GM12878 (cell line): ENCODE data around the gene BFSP1. TPM values are rescaled to one million over a fixed set of nuclear protein-coding genes. Genes with fewer than 3 reads are reported as not detected.
A peak's percentile ranks its signal among the peaks of the same experiment; 100 is the strongest.

Experiments
- ATAC-seq: fragments of 200-7000 bp; cut with Tn5 transposase; 3 replicates; pipeline ENCODE4 v1.9.1; 2020; ENCODE audit warnings: mild to moderate bottlenecking, moderate library complexity
- BruUV-seq: library from RNA; stranded (reverse); fragments of 400-500 nt; replicated peaks from 2 replicates; lab custom pipeline; 2021; lab: Mats Ljungman, UMichigan
- CTCF ChIA-PET: fragments of 300-600 bp; sonication (Branson Sonifier 250); formaldehyde crosslinking; extraction: SDS; loops from one replicate; lab custom pipeline; 2021; ENCODE audit warnings: inconsistent platforms; lab: Yijun Ruan, JAX
- POLR2A ChIA-PET: fragments of 350-600 bp; formaldehyde crosslinking; extraction: SDS; loops from one replicate; lab custom pipeline; 2021; ENCODE audit warnings: inconsistent platforms; lab: Charles Lee
- RAD21 ChIA-PET: fragments of 300-600 bp; sonication (Branson Sonifier 250); formaldehyde crosslinking; loops from one replicate; lab custom pipeline; 2023; ENCODE audit warnings: antibody characterized with exemption; ENCODE audit not compliant: unreplicated experiment; lab: Charles Lee
- SMC1A ChIA-PET: fragments of 300-600 bp; sonication (Branson Sonifier 250); formaldehyde crosslinking; loops from one replicate; lab custom pipeline; 2023; ENCODE audit not compliant: unreplicated experiment, uncharacterized antibody; lab: Charles Lee
- DNase-seq: peaks from one replicate; pipeline ENCODE4 v3.0.0-alpha.2; 2011; ENCODE audit warnings: low read depth, low spot score
- FAIRE-seq: peaks from 3 replicates; lab custom pipeline; 2011; peaks lifted over from hg19 to GRCh38; lab: Jason Lieb, UNC
- H2AFZ ChIP-seq: 2 replicates; pipeline ENCODE4 v1.6.0; 2011; ENCODE audit warnings: low read depth, low read length, control low read depth; ENCODE audit not compliant: control insufficient read depth
- H3K27ac ChIP-seq: 2 replicates; pipeline ENCODE4 v1.5.1; 2011; ENCODE audit warnings: control low read depth; ENCODE audit not compliant: control insufficient read depth, insufficient read depth
- H3K27me3 ChIP-seq, 2 experiments: replicated peaks in 1 of 2; 2 replicates each; pipeline versions ENCODE4 v1.6.0 to v1.6.1; 2011; ENCODE audit warnings: low read length in 1 of 2; ENCODE audit not compliant: control insufficient read depth in 2 of 2, insufficient read depth in 2 of 2
- H3K36me3 ChIP-seq, 2 experiments: 2 replicates each; pipeline ENCODE4 v1.5.1; 2011; ENCODE audit warnings: low read length in 1 of 2; ENCODE audit not compliant: control insufficient read depth in 2 of 2, insufficient read depth in 2 of 2
- H3K4me1 ChIP-seq: 2 replicates; pipeline ENCODE4 v1.6.1; 2011; ENCODE audit warnings: mild to moderate bottlenecking, low read length, moderate library complexity, mixed read lengths; ENCODE audit not compliant: control insufficient read depth, insufficient read depth
- H3K4me2 ChIP-seq: 2 replicates; pipeline ENCODE4 v1.6.0; 2011; ENCODE audit warnings: control low read depth; ENCODE audit not compliant: control insufficient read depth, insufficient read depth
- H3K4me3 ChIP-seq: fragments of 200-600 bp; sonication (generic); 2 replicates; pipeline ENCODE4 v1.5.1; 2016
- H3K79me2 ChIP-seq: 2 replicates; pipeline ENCODE4 v1.6.0; 2011; ENCODE audit warnings: low read length; ENCODE audit not compliant: control insufficient read depth, insufficient read depth
- H3K9ac ChIP-seq: 2 replicates; pipeline ENCODE4 v1.8.0; 2011; ENCODE audit warnings: low read length, control low read depth, mixed read lengths; ENCODE audit not compliant: control insufficient read depth, insufficient read depth
- H3K9me3 ChIP-seq: replicated peaks from 3 replicates; pipeline ENCODE4 v1.5.1; 2011; ENCODE audit warnings: mild to moderate bottlenecking, low read length; ENCODE audit not compliant: control insufficient read depth, insufficient read depth
- H4K20me1 ChIP-seq: 2 replicates; pipeline ENCODE4 v1.6.0; 2011; ENCODE audit not compliant: control insufficient read depth, insufficient read depth
- ATF3 ChIP-seq: IDR thresholded peaks from 2 replicates; pipeline ENCODE4 v1.6.1; 2011; ENCODE audit warnings: low read depth, mild to moderate bottlenecking, low read length, moderate library complexity, borderline replicate concordance; ENCODE audit errors: extremely low read depth
- NFXL1 ChIP-seq: fragments of 450-650 bp; IDR thresholded peaks from 2 replicates; pipeline ENCODE4 v1.6.1; 2017; ENCODE audit warnings: antibody characterized with exemption, mild to moderate bottlenecking, borderline replicate concordance
- NFYB ChIP-seq: IDR thresholded peaks from 2 replicates; pipeline ENCODE4 v1.6.1; 2011; ENCODE audit warnings: low read depth, mild to moderate bottlenecking, low read length, improper control_type of control experiment, moderate library complexity; ENCODE audit not compliant: insufficient read depth
- POU2F2 ChIP-seq: IDR thresholded peaks from 3 replicates; pipeline ENCODE4 v1.6.1; 2011; ENCODE audit warnings: low read depth, mild to moderate bottlenecking, low read length, borderline replicate concordance
- RUNX3 ChIP-seq: IDR thresholded peaks from 2 replicates; pipeline ENCODE4 v1.6.1; 2012; ENCODE audit warnings: low read length, inconsistent platforms
- SMAD1 ChIP-seq: fragments of 450-650 bp; IDR thresholded peaks from 2 replicates; pipeline ENCODE4 v1.6.1; 2018; ENCODE audit warnings: mild to moderate bottlenecking, low read depth; ENCODE audit not compliant: partially characterized antibody
- SMAD5 ChIP-seq: IDR thresholded peaks from 2 replicates; pipeline ENCODE4 v1.6.1; 2016; ENCODE audit warnings: antibody characterized with exemption, low read depth
- TBL1XR1 ChIP-seq: IDR thresholded peaks from 2 replicates; pipeline ENCODE4 v1.6.1; 2012; ENCODE audit warnings: low read depth, low read length, improper control_type of control experiment
- ZSCAN29 ChIP-seq: fragments of 450-650 bp; IDR thresholded peaks from 2 replicates; pipeline ENCODE4 v1.6.1; 2017; ENCODE audit warnings: mild to moderate bottlenecking, moderate library complexity
- WGBS: methylation state at CpG from one replicate; pipeline ENCODE4 v1.1.6; 2016; ENCODE audit warnings: low lambda C conversion rate; ENCODE audit not compliant: insufficient replicate concordance, insufficient coverage; ENCODE audit errors: missing lambda C conversion rate; 5-methylcytosine and 5-hydroxymethylcytosine counted together
- in situ Hi-C: fragments of 300-500 bp; cut with MboI; formaldehyde crosslinking; loops from 9 replicates; pipeline ENCODE4 v1.14.3; 2018; ENCODE audit warnings: mixed read lengths
- intact Hi-C: fragments of 100-400 bp; cut with micrococcal nuclease; formaldehyde crosslinking; loops from one replicate; pipeline ENCODE4 v1.14.2; 2022; ENCODE audit not compliant: unreplicated experiment
- polyA plus RNA-seq, 11 experiments: library from polyadenylated mRNA; depleted of rRNA in 4 of 11; unstranded in 6 of 11; stranded (reverse) in 5 of 11; fragments of >200 nt; fragmentation: Nextera tagmentation in 4 of 11; fragmentation: Illumina TruSeq in 1 of 11; extraction: Ambion mirVana in 4 of 11; extraction: Trizol in 1 of 11; gene quantifications; 1 replicate in 1 of 11; 2 replicates in 10 of 11; pipeline versions ENCODE4 v1.2.1 to v1.2.3, GENCODE V29; 2011 to 2016; ENCODE audit warnings: inconsistent platforms in 2 of 11, missing spikeins in 2 of 11, low read depth in 1 of 11
- total RNA-seq, 4 experiments: library from RNA; depleted of rRNA in 3 of 4; stranded (reverse); fragments of >200 nt in 3 of 4; fragmentation: Illumina TruSeq in 1 of 4; extraction: Trizol in 1 of 4; gene quantifications; 2 replicates each; pipeline versions ENCODE4 v1.2.1 to v1.2.3, GENCODE V29; 2013 to 2021
- TF ChIP-seq, protein P1 (sequence below): IDR thresholded peaks from 2 replicates; pipeline ENCODE4 v1.6.1; 2011; ENCODE audit warnings: borderline replicate concordance, low read depth, mild to moderate bottlenecking, moderate library complexity, mixed read lengths, low read length; ENCODE audit not compliant: insufficient read depth; ENCODE audit errors: extremely low read length
- TF ChIP-seq, protein P2 (sequence below): fragments of 450-650 bp; IDR thresholded peaks from 2 replicates; pipeline ENCODE4 v1.6.1; 2017; ENCODE audit warnings: mild to moderate bottlenecking
- TF ChIP-seq, protein P3 (sequence below): fragments of 450-650 bp; IDR thresholded peaks from 2 replicates; pipeline ENCODE4 v1.6.1; 2016; ENCODE audit warnings: mild to moderate bottlenecking, moderate library complexity, borderline replicate concordance

The BFSP1 gene
- total and polyA plus RNA-seq, 10 of the 15 experiments (the other 5 are each of a cell fraction or from before 2014, with no cell fraction given) = 0.06 to 0.22 (median 0.11) TPM; not detected in 3

DNA sequence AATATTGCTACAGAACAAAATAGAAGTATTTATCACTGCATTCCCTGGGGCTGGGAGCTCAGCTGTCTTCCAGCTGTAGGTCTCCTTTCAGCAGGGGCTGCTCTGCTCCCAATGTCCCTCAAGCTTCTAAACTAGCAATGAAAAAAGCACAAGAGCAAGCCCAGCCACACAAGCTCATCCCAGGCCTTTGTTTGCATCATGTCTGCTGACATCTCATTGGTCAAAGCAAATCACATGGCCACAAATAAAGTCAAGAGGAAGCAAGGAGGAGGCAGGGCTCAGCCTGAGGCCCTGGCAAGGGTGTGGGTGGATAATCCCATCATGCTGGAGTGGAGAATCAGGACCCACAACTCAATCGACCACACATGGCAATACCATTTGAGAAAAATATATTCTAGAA, 2.2 kb upstream of the BFSP1 start:
- FAIRE-seq (no peak), DNase-seq (no peak), ATAC-seq (peak; percentile 61)
- ChIA-PET SMC1A (interaction anchor here (0.7 kb wide), 2 partner anchors 85 to 420 kb away, joined by 3 read pairs; no protein-coding TSS in a partner anchor), CTCF (interaction anchor here (0.7 to 1.1 kb wide), 2 partner anchors 365 to 462 kb away, joined by 3 to 6 read pairs; no protein-coding TSS in a partner anchor), RAD21 (interaction anchor here (1.5 kb wide), 1 partner anchor 365 kb away, joined by 5 read pairs; no protein-coding TSS in a partner anchor), POLR2A (no interaction called here)
- H3K4me1 ChIP-seq = peaks cover 2% of the 10 kb centered on the region
- no peak overlapping the region for H3K9ac ChIP-seq
- no TSS peak for BruUV-seq
- H3K4me2 ChIP-seq = no peak overlapping the region
- WGBS = 0% methylated on average over 1 of the region's 1 CpG
- TF ChIP-seq ZSCAN29 (no peak), NFYB (peak; percentile 61; the same call in 1 of the 2 replicates), SMAD1 (no peak), TBL1XR1 (no peak), NFXL1 (no peak), ATF3 (peak; percentile 44; the same call in 1 of the 2 replicates), RUNX3 (no peak), SMAD5 (no peak), POU2F2 (no peak)
- TF ChIP-seq, protein P1, sequence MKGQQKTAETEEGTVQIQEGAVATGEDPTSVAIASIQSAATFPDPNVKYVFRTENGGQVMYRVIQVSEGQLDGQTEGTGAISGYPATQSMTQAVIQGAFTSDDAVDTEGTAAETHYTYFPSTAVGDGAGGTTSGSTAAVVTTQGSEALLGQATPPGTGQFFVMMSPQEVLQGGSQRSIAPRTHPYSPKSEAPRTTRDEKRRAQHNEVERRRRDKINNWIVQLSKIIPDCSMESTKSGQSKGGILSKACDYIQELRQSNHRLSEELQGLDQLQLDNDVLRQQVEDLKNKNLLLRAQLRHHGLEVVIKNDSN = peak; percentile 75
- TF ChIP-seq, protein P2, sequence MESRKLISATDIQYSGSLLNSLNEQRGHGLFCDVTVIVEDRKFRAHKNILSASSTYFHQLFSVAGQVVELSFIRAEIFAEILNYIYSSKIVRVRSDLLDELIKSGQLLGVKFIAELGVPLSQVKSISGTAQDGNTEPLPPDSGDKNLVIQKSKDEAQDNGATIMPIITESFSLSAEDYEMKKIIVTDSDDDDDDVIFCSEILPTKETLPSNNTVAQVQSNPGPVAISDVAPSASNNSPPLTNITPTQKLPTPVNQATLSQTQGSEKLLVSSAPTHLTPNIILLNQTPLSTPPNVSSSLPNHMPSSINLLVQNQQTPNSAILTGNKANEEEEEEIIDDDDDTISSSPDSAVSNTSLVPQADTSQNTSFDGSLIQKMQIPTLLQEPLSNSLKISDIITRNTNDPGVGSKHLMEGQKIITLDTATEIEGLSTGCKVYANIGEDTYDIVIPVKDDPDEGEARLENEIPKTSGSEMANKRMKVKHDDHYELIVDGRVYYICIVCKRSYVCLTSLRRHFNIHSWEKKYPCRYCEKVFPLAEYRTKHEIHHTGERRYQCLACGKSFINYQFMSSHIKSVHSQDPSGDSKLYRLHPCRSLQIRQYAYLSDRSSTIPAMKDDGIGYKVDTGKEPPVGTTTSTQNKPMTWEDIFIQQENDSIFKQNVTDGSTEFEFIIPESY = no peak
- TF ChIP-seq, protein P3, sequence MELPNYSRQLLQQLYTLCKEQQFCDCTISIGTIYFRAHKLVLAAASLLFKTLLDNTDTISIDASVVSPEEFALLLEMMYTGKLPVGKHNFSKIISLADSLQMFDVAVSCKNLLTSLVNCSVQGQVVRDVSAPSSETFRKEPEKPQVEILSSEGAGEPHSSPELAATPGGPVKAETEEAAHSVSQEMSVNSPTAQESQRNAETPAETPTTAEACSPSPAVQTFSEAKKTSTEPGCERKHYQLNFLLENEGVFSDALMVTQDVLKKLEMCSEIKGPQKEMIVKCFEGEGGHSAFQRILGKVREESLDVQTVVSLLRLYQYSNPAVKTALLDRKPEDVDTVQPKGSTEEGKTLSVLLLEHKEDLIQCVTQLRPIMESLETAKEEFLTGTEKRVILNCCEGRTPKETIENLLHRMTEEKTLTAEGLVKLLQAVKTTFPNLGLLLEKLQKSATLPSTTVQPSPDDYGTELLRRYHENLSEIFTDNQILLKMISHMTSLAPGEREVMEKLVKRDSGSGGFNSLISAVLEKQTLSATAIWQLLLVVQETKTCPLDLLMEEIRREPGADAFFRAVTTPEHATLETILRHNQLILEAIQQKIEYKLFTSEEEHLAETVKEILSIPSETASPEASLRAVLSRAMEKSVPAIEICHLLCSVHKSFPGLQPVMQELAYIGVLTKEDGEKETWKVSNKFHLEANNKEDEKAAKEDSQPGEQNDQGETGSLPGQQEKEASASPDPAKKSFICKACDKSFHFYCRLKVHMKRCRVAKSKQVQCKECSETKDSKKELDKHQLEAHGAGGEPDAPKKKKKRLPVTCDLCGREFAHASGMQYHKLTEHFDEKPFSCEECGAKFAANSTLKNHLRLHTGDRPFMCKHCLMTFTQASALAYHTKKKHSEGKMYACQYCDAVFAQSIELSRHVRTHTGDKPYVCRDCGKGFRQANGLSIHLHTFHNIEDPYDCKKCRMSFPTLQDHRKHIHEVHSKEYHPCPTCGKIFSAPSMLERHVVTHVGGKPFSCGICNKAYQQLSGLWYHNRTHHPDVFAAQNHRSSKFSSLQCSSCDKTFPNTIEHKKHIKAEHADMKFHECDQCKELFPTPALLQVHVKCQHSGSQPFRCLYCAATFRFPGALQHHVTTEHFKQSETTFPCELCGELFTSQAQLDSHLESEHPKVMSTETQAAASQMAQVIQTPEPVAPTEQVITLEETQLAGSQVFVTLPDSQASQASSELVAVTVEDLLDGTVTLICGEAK = no peak
- peaks cover 0 to 1% of the 10 kb centered on the region in 2 experiments; a peak in 2 of 4 replicates for H3K27me3 ChIP-seq
- no peak overlapping the region for H3K27ac ChIP-seq
- no peaks in the 10 kb centered on the region for H4K20me1 ChIP-seq
- intact Hi-C loops (no loop called here), in situ Hi-C loops (no loop called here)
- no peaks in the 10 kb centered on the region for H3K9me3 ChIP-seq
- H3K36me3 ChIP-seq = no peaks in the 10 kb centered on the region
- peak overlapping the region; percentile 70 for H2AFZ ChIP-seq
- H3K4me3 ChIP-seq = no peak overlapping the region
- no peaks in the 10 kb centered on the region for H3K79me2 ChIP-seq
